CD14-positive monocyte (primary cell): ENCODE measurements around the gene CISH. TPM values are rescaled to one million over a fixed set of nuclear protein-coding genes. Genes with fewer than 3 reads are reported as not detected.

Source experiments
- DNase-seq, 3 donors: peaks; one replicate each; pipeline ENCODE4 v3.0.0-alpha.2; 2011 to 2022
- H2AFZ ChIP-seq: 2 replicates; pipeline ENCODE4 v1.6.0; 2012; ENCODE audit warnings: mild to moderate bottlenecking, low read depth, low read length, inconsistent platforms; ENCODE audit not compliant: insufficient read depth, poor library complexity, severe bottlenecking
- H3K27ac ChIP-seq, 2 donors: 1 replicate in 1 of 2; 2 replicates in 1 of 2; pipeline ENCODE4 v1.5.1; 2012 to 2013; ENCODE audit warnings: low read length in 2 of 2, control low read depth in 1 of 2, inconsistent platforms in 1 of 2, low read depth in 1 of 2, mild to moderate bottlenecking in 1 of 2
- H3K27me3 ChIP-seq, 2 donors: one replicate each; pipeline versions ENCODE4 v1.6.0 to v1.6.1; 2011 to 2013; ENCODE audit warnings: low read length in 2 of 2; ENCODE audit not compliant: control insufficient read depth in 2 of 2, insufficient read depth in 2 of 2
- H3K36me3 ChIP-seq, 2 donors: replicated peaks in 1 of 2; 1 replicate in 1 of 2; 2 replicates in 1 of 2; pipeline versions ENCODE4 v1.5.1 to v1.6.1; 2012 to 2013; ENCODE audit warnings: low read length in 2 of 2, control low read depth in 1 of 2, inconsistent platforms in 1 of 2, mild to moderate bottlenecking in 1 of 2; ENCODE audit not compliant: insufficient read depth in 2 of 2, control insufficient read depth in 1 of 2
- H3K4me1 ChIP-seq, 2 donors: 1 replicate in 1 of 2; 2 replicates in 1 of 2; pipeline versions ENCODE4 v1.5.1 to v1.6.1; 2012 to 2013; ENCODE audit warnings: low read length in 2 of 2, control low read depth in 1 of 2, inconsistent platforms in 1 of 2, mild to moderate bottlenecking in 1 of 2, moderate library complexity in 1 of 2; ENCODE audit not compliant: insufficient read depth in 2 of 2, control insufficient read depth in 1 of 2
- H3K4me2 ChIP-seq: replicated peaks from 2 replicates; pipeline ENCODE3; 2012; ENCODE audit warnings: low read length, moderate library complexity, mild to moderate bottlenecking; ENCODE audit not compliant: poor library complexity, severe bottlenecking; ENCODE audit errors: extremely low read depth
- H3K4me3 ChIP-seq, 3 experiments: fragments of 200-600 bp in 1 of 3; sonication (generic) in 1 of 3; replicated peaks in 1 of 3; 1 replicate in 2 of 3; 2 replicates in 1 of 3; pipeline ENCODE4 v1.5.1; 2011 to 2013; ENCODE audit warnings: low read length in 3 of 3, mild to moderate bottlenecking in 3 of 3, control low read depth in 2 of 3, low read depth in 2 of 3, inconsistent platforms in 1 of 3, moderate library complexity in 1 of 3
- H3K79me2 ChIP-seq: 2 replicates; pipeline ENCODE4 v1.6.0; 2012; ENCODE audit warnings: mild to moderate bottlenecking, control low read depth, inconsistent platforms, low read length, moderate library complexity; ENCODE audit not compliant: insufficient read depth
- H3K9ac ChIP-seq: 2 replicates; pipeline ENCODE4 v1.6.0; 2017; ENCODE audit warnings: low read length, mild to moderate bottlenecking; ENCODE audit not compliant: insufficient read depth, poor library complexity, severe bottlenecking
- H3K9me3 ChIP-seq, 2 donors: replicated peaks in 1 of 2; 1 replicate in 1 of 2; 2 replicates in 1 of 2; pipeline versions ENCODE4 v1.5.1 to v1.6.1; 2012 to 2013; ENCODE audit warnings: low read length in 2 of 2, control low read depth in 1 of 2; ENCODE audit not compliant: control insufficient read depth in 1 of 2, insufficient read depth in 1 of 2
- H4K20me1 ChIP-seq: 2 replicates; pipeline ENCODE4 v1.6.0; 2012; ENCODE audit warnings: mild to moderate bottlenecking, low read length, control low read depth, moderate library complexity; ENCODE audit not compliant: insufficient read depth
- H3K27ac Mint-ChIP-seq, 7 donors: one replicate each; pipeline ENCODE4 v1.8.0; 2020; ENCODE audit warnings: mild to moderate bottlenecking in 7 of 7, mixed read lengths in 7 of 7, moderate library complexity in 6 of 7, inconsistent platforms in 2 of 7
- H3K27me3 Mint-ChIP-seq, 3 donors: one replicate each; pipeline ENCODE4 v1.8.0; 2021 to 2022; ENCODE audit warnings: low read depth in 3 of 3, mild to moderate bottlenecking in 3 of 3, mixed read lengths in 3 of 3, moderate library complexity in 3 of 3, inconsistent platforms in 1 of 3
- H3K36me3 Mint-ChIP-seq, 2 donors: one replicate each; pipeline ENCODE4 v1.8.0; 2020; ENCODE audit warnings: mixed read lengths in 2 of 2, inconsistent platforms in 1 of 2, mild to moderate bottlenecking in 1 of 2
- H3K4me1 Mint-ChIP-seq: one replicate; pipeline ENCODE4 v1.8.0; 2020; ENCODE audit warnings: mild to moderate bottlenecking, mixed read lengths
- H3K4me3 Mint-ChIP-seq, 2 donors: one replicate each; pipeline ENCODE4 v1.8.0; 2020; ENCODE audit warnings: mild to moderate bottlenecking in 2 of 2, mixed read lengths in 2 of 2, moderate library complexity in 1 of 2
- H3K9me3 Mint-ChIP-seq, 7 donors: one replicate each; pipeline ENCODE4 v1.8.0; 2020 to 2022; ENCODE audit warnings: mixed read lengths in 7 of 7, mild to moderate bottlenecking in 6 of 7, moderate library complexity in 6 of 7, inconsistent platforms in 2 of 7
- WGBS: methylation state at CpG from one replicate; pipeline ENCODE4 v1.1.5; 2013; ENCODE audit warnings: missing lambda C conversion rate; ENCODE audit not compliant: insufficient coverage; 5-methylcytosine and 5-hydroxymethylcytosine counted together
- intact Hi-C, 2 donors: fragments of 100-400 bp; cut with micrococcal nuclease; formaldehyde crosslinking; loops; one replicate each; pipeline versions ENCODE4 v1.15.0 to v1.15.1; 2023
- polyA plus RNA-seq, 3 donors: library from polyadenylated mRNA; depleted of rRNA in 1 of 3; unstranded in 2 of 3; stranded (reverse) in 1 of 3; fragments of 300-500 nt in 2 of 3; fragments of >200 nt in 1 of 3; fragmentation: Illumina TruSeq in 2 of 3; gene quantifications; 1 replicate in 2 of 3; 2 replicates in 1 of 3; pipeline ENCODE4 v1.2.3, GENCODE V29; 2012 to 2021
- TF ChIP-seq, protein P1 (sequence below): fragments of 200-600 bp; IDR thresholded peaks from one replicate; pipeline ENCODE4 v1.8.0; 2022; ENCODE audit warnings: antibody characterized with exemption, mild to moderate bottlenecking

The CISH gene
- polyA plus RNA-seq, 3 donors: 2.9 to 20.1 (median 6.2) TPM

DNA sequence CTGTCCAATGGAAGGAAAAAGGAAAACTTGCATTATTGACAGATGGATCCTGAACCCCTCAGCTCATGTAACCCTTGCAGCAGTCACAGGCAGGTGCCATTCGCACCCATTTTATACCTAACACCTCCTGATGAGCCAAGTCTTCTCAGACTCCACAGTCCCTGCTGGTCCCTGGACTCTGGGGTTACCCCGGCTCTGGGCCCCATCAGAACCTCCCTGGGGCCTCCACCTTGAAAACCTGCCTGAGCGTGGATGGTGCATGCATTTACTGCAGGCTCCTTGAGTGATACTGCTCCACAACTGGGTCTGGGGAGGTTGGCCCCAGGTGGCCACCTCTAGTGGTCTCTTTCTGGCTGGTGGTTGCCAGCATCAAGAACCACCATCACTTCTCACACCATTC lies 47.3 kb upstream of the CISH start:
- Mint-ChIP-seq H3K4me3 (no peak overlapping the region), H3K9me3 (no peaks in the 10 kb centered on the region), H3K27me3 (peaks cover 2 to 8% (median 5%) of the 10 kb centered on the region in 3 donors), H3K36me3 (no peaks in the 10 kb centered on the region), H3K27ac (peak overlapping the region in 1 of 7 donors; percentile 47), H3K4me1 (peaks cover 39% of the 10 kb centered on the region)
- H3K4me3 ChIP-seq: no peak overlapping the region
- peaks cover 23 to 34% of the 10 kb centered on the region in 2 donors for H3K4me1 ChIP-seq
- H3K79me2 ChIP-seq: no peaks in the 10 kb centered on the region
- H3K36me3 ChIP-seq: no peaks in the 10 kb centered on the region
- no peak for DNase-seq
- no peak overlapping the region for H2AFZ ChIP-seq
- H4K20me1 ChIP-seq: peaks cover 28% of the 10 kb centered on the region
- intact Hi-C loops: loop anchor here in 1 of 2 donors (10.0 kb wide), 1 partner anchor 84 kb away; no protein-coding TSS in a partner anchor
- no peak overlapping the region for H3K9ac ChIP-seq
- no peaks in the 10 kb centered on the region for H3K9me3 ChIP-seq
- WGBS: 93% methylated on average over 3 of the region's 3 CpGs
- no peak overlapping the region for H3K27ac ChIP-seq
- TF ChIP-seq, protein P1, sequence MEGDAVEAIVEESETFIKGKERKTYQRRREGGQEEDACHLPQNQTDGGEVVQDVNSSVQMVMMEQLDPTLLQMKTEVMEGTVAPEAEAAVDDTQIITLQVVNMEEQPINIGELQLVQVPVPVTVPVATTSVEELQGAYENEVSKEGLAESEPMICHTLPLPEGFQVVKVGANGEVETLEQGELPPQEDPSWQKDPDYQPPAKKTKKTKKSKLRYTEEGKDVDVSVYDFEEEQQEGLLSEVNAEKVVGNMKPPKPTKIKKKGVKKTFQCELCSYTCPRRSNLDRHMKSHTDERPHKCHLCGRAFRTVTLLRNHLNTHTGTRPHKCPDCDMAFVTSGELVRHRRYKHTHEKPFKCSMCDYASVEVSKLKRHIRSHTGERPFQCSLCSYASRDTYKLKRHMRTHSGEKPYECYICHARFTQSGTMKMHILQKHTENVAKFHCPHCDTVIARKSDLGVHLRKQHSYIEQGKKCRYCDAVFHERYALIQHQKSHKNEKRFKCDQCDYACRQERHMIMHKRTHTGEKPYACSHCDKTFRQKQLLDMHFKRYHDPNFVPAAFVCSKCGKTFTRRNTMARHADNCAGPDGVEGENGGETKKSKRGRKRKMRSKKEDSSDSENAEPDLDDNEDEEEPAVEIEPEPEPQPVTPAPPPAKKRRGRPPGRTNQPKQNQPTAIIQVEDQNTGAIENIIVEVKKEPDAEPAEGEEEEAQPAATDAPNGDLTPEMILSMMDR: no peak
- H3K27me3 ChIP-seq: no peaks in the 10 kb centered on the region
- no peak overlapping the region for H3K4me2 ChIP-seq

DNA sequence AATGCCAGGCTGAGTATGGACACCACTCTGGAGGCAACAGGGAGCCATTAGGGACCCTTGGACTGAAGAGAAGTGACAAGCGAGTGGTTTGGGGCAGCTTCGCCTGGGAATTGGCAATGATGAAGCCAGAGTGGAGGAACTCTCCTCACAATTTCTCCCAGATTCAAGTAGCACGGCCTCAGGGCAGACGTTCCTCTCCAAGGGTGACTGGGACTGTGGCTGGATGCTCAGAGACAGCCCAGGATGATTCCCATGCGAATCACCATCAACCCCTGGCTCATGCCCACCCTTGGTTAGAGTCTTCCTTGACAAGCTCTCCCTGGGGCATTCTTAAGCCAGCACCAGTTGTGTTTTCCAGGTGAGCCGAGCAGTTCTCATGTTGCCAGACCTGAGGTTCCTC lies 46.8 kb upstream of the CISH start:
- Histone ChIP-seq H3K9ac (no peak overlapping the region), H3K27me3 (no peaks in the 10 kb centered on the region), H3K4me2 (no peak overlapping the region), H3K79me2 (no peaks in the 10 kb centered on the region), H3K36me3 (no peaks in the 10 kb centered on the region), H3K9me3 (no peaks in the 10 kb centered on the region), H3K4me3 (no peak overlapping the region), H4K20me1 (peaks cover 32% of the 10 kb centered on the region), H2AFZ (no peak overlapping the region), H3K4me1 (peaks cover 20 to 30% of the 10 kb centered on the region in 2 donors), H3K27ac (no peak overlapping the region)
- no peak overlapping the region for H3K4me3 Mint-ChIP-seq
- 98% methylated on average over 4 of the region's 6 CpGs for WGBS
- H3K4me1 Mint-ChIP-seq: peaks cover 38% of the 10 kb centered on the region
- no peak overlapping the region for H3K27ac Mint-ChIP-seq
- no peaks in the 10 kb centered on the region for H3K9me3 Mint-ChIP-seq
- intact Hi-C loops: loop anchor here in 1 of 2 donors (10.0 kb wide), 1 partner anchor 84 kb away; no protein-coding TSS in a partner anchor
- DNase-seq: no peak
- TF ChIP-seq, protein P1: no peak
- peaks cover 2 to 8% (median 5%) of the 10 kb centered on the region in 3 donors for H3K27me3 Mint-ChIP-seq
- H3K36me3 Mint-ChIP-seq: no peaks in the 10 kb centered on the region
